Astrocyte of the spinal cord (primary cell): Measurements from ENCODE around the gene SLC22A12.

Experiments
- DNase-seq: peaks from one replicate; pipeline ENCODE4 v3.0.0; 2011; ENCODE audit warnings: low read depth, low spot score
- H3K4me3 ChIP-seq: 2 replicates; pipeline ENCODE4 v1.5.1; 2011; ENCODE audit warnings: low read depth, mild to moderate bottlenecking, low read length, moderate library complexity
- CTCF ChIP-seq: IDR thresholded peaks from 2 replicates; pipeline ENCODE4 v1.5.1; 2012; ENCODE audit warnings: low read depth, mild to moderate bottlenecking, low read length, inconsistent platforms
- in situ Hi-C: cut with HindIII; loops from 2 replicates; pipeline ENCODE4 v1.10.0; 2017; ENCODE audit warnings: low sequenced_read_pairs

Gene SLC22A12

GRCh38 chr11:64583296-64584262 lies 7.4 kb upstream of the SLC22A12 start:
- H3K4me3 ChIP-seq, result no peak overlapping the region
- DNase-seq, result no peak
- in situ Hi-C loops, result no loop called here
- TF ChIP-seq CTCF, result no peak

GRCh38 chr11:64585150-64585549 lies 5.9 kb upstream of the SLC22A12 start:
- H3K4me3 ChIP-seq, result no peak overlapping the region
- no peak for TF ChIP-seq CTCF
- DNase-seq, result no peak
- in situ Hi-C loops, result no loop called here

DNA sequence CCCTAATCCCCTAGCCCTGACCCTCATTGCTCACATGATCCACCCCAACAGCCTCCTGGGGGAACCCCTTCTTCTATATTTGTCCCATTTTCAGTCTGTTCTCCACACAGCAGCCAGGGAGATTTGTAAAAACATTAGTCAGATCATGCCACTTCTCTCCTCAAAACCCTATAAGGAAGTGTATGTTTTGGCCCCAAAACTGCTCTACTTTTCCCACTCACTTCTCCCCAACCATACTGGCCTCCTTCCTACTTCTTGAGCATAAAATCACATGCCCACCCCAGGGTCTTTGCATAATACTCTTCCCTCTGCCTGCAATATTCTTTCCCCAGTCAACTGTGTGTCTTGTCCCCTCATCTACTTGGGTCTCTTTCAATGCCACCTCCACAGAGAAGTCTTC lies 4.7 kb upstream of the SLC22A12 start:
- no peak for TF ChIP-seq CTCF
- DNase-seq, result no peak
- no peak overlapping the region for H3K4me3 ChIP-seq
- in situ Hi-C loops, result no loop called here

- TF ChIP-seq CTCF, result no peak
- H3K4me3 ChIP-seq, result no peak overlapping the region
- in situ Hi-C loops, result no loop called here
- no peak for DNase-seq
Measured at GRCh38 chr11:64588701-64589100, 2.3 kb upstream of the SLC22A12 start.

DNA sequence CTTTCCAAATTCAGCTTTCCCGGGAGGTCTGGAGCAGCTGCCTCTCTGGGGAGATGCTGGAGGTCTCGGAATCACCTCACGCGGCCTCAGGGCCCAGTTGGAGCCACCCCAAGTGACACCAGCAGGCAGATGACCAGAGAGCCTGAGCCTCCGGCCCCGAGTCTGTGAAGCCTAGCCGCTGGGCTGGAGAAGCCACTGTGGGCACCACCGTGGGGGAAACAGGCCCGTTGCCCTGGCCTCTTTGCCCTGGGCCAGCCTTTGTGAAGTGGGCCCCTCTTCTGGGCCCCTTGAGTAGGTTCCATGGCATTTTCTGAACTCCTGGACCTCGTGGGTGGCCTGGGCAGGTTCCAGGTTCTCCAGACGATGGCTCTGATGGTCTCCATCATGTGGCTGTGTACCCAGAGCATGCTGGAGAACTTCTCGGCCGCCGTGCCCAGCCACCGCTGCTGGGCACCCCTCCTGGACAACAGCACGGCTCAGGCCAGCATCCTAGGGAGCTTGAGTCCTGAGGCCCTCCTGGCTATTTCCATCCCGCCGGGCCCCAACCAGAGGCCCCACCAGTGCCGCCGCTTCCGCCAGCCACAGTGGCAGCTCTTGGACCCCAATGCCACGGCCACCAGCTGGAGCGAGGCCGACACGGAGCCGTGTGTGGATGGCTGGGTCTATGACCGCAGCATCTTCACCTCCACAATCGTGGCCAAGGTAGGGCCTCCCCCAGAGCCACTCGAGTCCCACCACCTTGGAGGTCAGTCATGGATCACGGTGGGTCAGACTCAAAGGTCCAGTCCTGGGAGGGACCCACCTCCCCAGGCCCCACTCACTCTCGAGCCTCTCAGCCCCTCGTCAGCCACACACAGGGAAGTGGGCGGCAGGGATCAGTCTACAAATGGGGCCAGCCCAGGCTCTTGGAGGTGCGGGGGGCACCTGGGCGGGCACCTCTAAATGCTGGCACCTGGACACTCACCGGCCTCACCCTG lies 525 bp downstream of the SLC22A12 start:
- H3K4me3 ChIP-seq, result no peak overlapping the region
- in situ Hi-C loops, result no loop called here
- DNase-seq, result no peak
- no peak for TF ChIP-seq CTCF

- no peak for DNase-seq
- TF ChIP-seq CTCF, result no peak
- in situ Hi-C loops, result no loop called here
- H3K4me3 ChIP-seq, result no peak overlapping the region
Measured at GRCh38 chr11:64592234-64592615, 1.2 kb downstream of the SLC22A12 start.
